Measurements from ENCODE around the gene DLGAP1.

The DLGAP1 gene

DNA sequence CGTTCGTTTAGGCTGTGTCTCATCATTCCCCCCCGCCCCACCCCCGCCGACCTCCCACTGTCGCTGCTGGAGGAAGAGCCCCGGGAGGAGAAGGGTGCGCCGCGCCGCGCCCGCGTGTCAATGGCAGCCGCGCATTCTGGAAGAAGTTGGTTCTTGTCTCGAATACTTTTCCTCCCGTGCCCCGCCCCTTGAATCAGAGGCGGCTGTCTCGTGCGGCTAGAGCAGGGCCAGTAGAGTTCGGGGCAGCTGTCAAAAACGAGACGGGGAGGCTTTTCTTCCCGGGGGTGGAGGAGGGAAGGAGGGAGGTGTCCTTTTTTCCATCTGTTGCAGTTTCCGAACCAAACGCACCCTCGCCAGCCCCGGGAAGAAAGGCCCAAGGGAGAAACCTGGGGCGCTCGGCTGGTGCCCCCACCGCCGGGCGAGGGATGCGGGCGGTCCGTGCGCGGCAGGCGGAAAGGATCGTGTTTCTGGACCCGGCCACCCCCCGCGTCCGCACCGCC is 1005.5 kb downstream of the DLGAP1 start:
- POLR2A ChIA-PET: interaction anchor here (0.9 to 3.5 kb wide), 5 partner anchors 50 to 188 kb away, joined by 3 to 19 read pairs (median 5); partner anchors contain the start of gene MYL12B
- Histone ChIP-seq H3K4me3 (ENCODE audit: control insufficient read depth in 1 of 7, extremely low read depth in 1 of 7, insufficient read depth in 4 of 7, low read depth in 2 of 7, low read length in 6 of 7) (peak overlapping the region; percentile 52 to 95 (median 86)), H3K9me3 (ENCODE audit: control extremely low read depth in 1 of 5, control insufficient read depth in 4 of 5, insufficient read depth in 2 of 5, low read depth in 1 of 5, low read length in 4 of 5) (no peaks in the 10 kb centered on the region), H3K4me1 (ENCODE audit: control extremely low read depth in 1 of 4, control insufficient read depth in 4 of 4, insufficient read depth in 4 of 4, low read length in 3 of 4) (peaks cover 21 to 75% (median 61%) of the 10 kb centered on the region in 4 experiments), H3K27ac (ENCODE audit: insufficient read depth in 1 of 2, low read depth in 1 of 2, low read length in 2 of 2, poor library complexity in 1 of 2, severe bottlenecking in 2 of 2) (peak overlapping the region; percentile 95 to 98), H3K36me3 (ENCODE audit: control insufficient read depth in 4 of 4, insufficient read depth in 4 of 4, low read length in 3 of 4) (no peaks in the 10 kb centered on the region), H3K27me3 (replicated peaks in 2 of 5; ENCODE audit: control insufficient read depth in 4 of 5, insufficient read depth in 5 of 5, low read length in 4 of 5) (no peaks in the 10 kb centered on the region)
- CTCF ChIA-PET: interaction anchor here (0.7 to 1.1 kb wide), 3 partner anchors 16 to 152 kb away, joined by 3 read pairs; no protein-coding TSS in a partner anchor
- DNase-seq: no peak
- WGBS (ENCODE audit: insufficient coverage): 0% methylated on average over 22 of the region's 47 CpGs

GRCh38 chr18:3448838-3449511 is 1006.1 kb downstream of the DLGAP1 start:
- no peaks in the 10 kb centered on the region for H3K9me3 ChIP-seq (ENCODE audit: control extremely low read depth in 1 of 5, control insufficient read depth in 4 of 5, insufficient read depth in 2 of 5, low read depth in 1 of 5, low read length in 4 of 5)
- CTCF ChIA-PET: interaction anchor here (0.7 to 2.0 kb wide), 6 partner anchors 17 to 152 kb away, joined by 3 to 9 read pairs (median 4); no protein-coding TSS in a partner anchor
- 0% methylated on average over 31 of the region's 38 CpGs for WGBS (ENCODE audit: insufficient coverage)
- DNase-seq: peak; percentile 88 to 94 (median 94)
- peaks cover 16 to 70% (median 60%) of the 10 kb centered on the region in 4 experiments for H3K4me1 ChIP-seq (ENCODE audit: control extremely low read depth in 1 of 4, control insufficient read depth in 4 of 4, insufficient read depth in 4 of 4, low read length in 3 of 4)
- H3K27ac ChIP-seq (ENCODE audit: insufficient read depth in 1 of 2, low read depth in 1 of 2, low read length in 2 of 2, poor library complexity in 1 of 2, severe bottlenecking in 2 of 2): peak overlapping the region; percentile 95 to 98
- H3K36me3 ChIP-seq (ENCODE audit: control insufficient read depth in 4 of 4, insufficient read depth in 4 of 4, low read length in 3 of 4): no peaks in the 10 kb centered on the region
- H3K4me3 ChIP-seq (ENCODE audit: control insufficient read depth in 1 of 7, extremely low read depth in 1 of 7, insufficient read depth in 4 of 7, low read depth in 2 of 7, low read length in 6 of 7): peak overlapping the region; percentile 42 to 95 (median 86)
- POLR2A ChIA-PET: interaction anchor here (0.9 to 3.5 kb wide), 8 partner anchors 45 to 187 kb away, joined by 3 to 19 read pairs (median 4); partner anchors contain the start of gene MYL12B
- no peaks in the 10 kb centered on the region for H3K27me3 ChIP-seq (replicated peaks in 2 of 5; ENCODE audit: control insufficient read depth in 4 of 5, insufficient read depth in 5 of 5, low read length in 4 of 5)

- peak overlapping the region; percentile 95 to 98 for H3K27ac ChIP-seq (ENCODE audit: insufficient read depth in 1 of 2, low read depth in 1 of 2, low read length in 2 of 2, poor library complexity in 1 of 2, severe bottlenecking in 2 of 2)
- H3K4me3 ChIP-seq (ENCODE audit: control insufficient read depth in 1 of 7, extremely low read depth in 1 of 7, insufficient read depth in 4 of 7, low read depth in 2 of 7, low read length in 6 of 7): peak overlapping the region; percentile 42 to 95 (median 86)
- H3K27me3 ChIP-seq (replicated peaks in 2 of 5; ENCODE audit: control insufficient read depth in 4 of 5, insufficient read depth in 5 of 5, low read length in 4 of 5): no peaks in the 10 kb centered on the region
- 0% methylated on average over 42 of the region's 63 CpGs for WGBS (ENCODE audit: insufficient coverage)
- DNase-seq: peak; percentile 95 to 98 (median 96)
- H3K4me1 ChIP-seq (ENCODE audit: control extremely low read depth in 1 of 4, control insufficient read depth in 4 of 4, insufficient read depth in 4 of 4, low read length in 3 of 4): peaks cover 13 to 62% (median 53%) of the 10 kb centered on the region in 4 experiments
- POLR2A ChIA-PET: interaction anchor here (0.6 to 3.5 kb wide), 14 partner anchors 45 to 601 kb away, joined by 3 to 19 read pairs (median 4); partner anchors contain the start of gene MYL12B
- CTCF ChIA-PET: interaction anchor here (0.8 to 2.0 kb wide), 10 partner anchors 18 to 231 kb away, joined by 3 to 15 read pairs (median 4); no protein-coding TSS in a partner anchor
- no peaks in the 10 kb centered on the region for H3K36me3 ChIP-seq (ENCODE audit: control insufficient read depth in 4 of 4, insufficient read depth in 4 of 4, low read length in 3 of 4)
- H3K9me3 ChIP-seq (ENCODE audit: control extremely low read depth in 1 of 5, control insufficient read depth in 4 of 5, insufficient read depth in 2 of 5, low read depth in 1 of 5, low read length in 4 of 5): no peaks in the 10 kb centered on the region
Observed at GRCh38 chr18:3447895-3448837, 1006.9 kb downstream of the DLGAP1 start.

DNA sequence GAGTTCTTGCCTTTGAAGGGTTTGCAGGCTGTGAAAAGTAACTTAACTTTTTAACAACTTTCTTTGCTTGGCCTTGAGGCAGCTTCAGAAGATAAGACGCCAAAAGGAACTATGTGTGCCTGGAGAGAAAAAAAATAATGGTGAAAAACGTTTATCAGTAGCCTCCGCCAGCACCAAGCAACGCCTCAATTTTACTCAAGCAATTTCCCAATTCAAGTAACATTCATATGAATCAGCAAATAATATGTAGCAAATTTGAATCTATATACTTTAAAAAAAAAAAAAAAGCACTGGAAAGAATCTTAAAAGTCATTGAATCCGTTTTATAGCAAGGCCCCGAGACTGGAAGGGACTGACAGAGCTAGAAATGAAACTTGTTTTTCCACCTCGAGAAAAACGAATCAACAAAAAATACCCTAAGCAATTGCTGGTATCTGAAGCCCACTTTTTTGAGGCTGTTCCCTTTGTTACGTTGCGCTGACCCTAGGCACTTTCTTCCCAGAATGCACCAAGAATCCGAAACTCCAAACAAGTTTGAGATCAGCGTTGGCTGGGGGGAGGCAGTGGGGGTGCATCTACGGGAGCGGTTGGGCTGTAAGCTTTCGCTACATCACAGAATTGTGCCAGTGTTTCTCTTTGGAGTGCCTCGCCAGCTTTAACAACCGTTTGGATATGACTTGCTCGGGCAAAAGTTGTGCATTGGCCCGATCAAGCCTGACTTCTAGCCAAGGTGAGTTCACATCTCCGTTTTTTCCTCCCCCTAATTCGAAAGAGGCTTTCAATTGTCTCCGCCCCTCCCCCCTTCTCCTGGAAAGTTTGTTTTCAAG is 1007.8 kb downstream of the DLGAP1 start:
- Histone ChIP-seq H3K9me3 (ENCODE audit: control extremely low read depth in 1 of 5, control insufficient read depth in 4 of 5, insufficient read depth in 2 of 5, low read depth in 1 of 5, low read length in 4 of 5) (no peaks in the 10 kb centered on the region), H3K27me3 (replicated peaks in 2 of 5; ENCODE audit: control insufficient read depth in 4 of 5, insufficient read depth in 5 of 5, low read length in 4 of 5) (no peaks in the 10 kb centered on the region), H3K27ac (ENCODE audit: insufficient read depth in 1 of 2, low read depth in 1 of 2, low read length in 2 of 2, poor library complexity in 1 of 2, severe bottlenecking in 2 of 2) (peak overlapping the region; percentile 95 to 98), H3K4me1 (ENCODE audit: control extremely low read depth in 1 of 4, control insufficient read depth in 4 of 4, insufficient read depth in 4 of 4, low read length in 3 of 4) (peaks cover 13 to 53% (median 44%) of the 10 kb centered on the region in 4 experiments), H3K36me3 (ENCODE audit: control insufficient read depth in 4 of 4, insufficient read depth in 4 of 4, low read length in 3 of 4) (no peaks in the 10 kb centered on the region), H3K4me3 (ENCODE audit: control insufficient read depth in 1 of 7, extremely low read depth in 1 of 7, insufficient read depth in 4 of 7, low read depth in 2 of 7, low read length in 6 of 7) (peak overlapping the region; percentile 42 to 95 (median 86))
- DNase-seq: peak in 2 of 3 donors; percentile 40 to 74
- under 1% methylated on average over 17 of the region's 22 CpGs for WGBS (ENCODE audit: insufficient coverage)
- ChIA-PET CTCF (interaction anchor here (0.8 to 2.0 kb wide), 11 partner anchors 8 to 232 kb away, joined by 3 to 15 read pairs (median 3); no protein-coding TSS in a partner anchor), POLR2A (interaction anchor here (0.6 to 3.5 kb wide), 14 partner anchors 46 to 600 kb away, joined by 3 to 19 read pairs (median 4); partner anchors contain the start of gene MYL12B)
